NCI-H128 (cell line): Measurements from ENCODE around the gene SERPINB4.
"Not testable (repeated sequence)": the region's sequence is repeated elsewhere in the genome, so short reads cannot be mapped to it uniquely, and the experiment has no call there.

Source experiments
- DNase-seq: peaks from one replicate; lab custom pipeline; 2025; ENCODE audit not compliant: unreplicated experiment; lab: John Stamatoyannopoulos, UW

The SERPINB4 gene

GRCh38 chr18:63644142-63644541 lies at the start of gene SERPINB4:
TSS of gene SERPINB4 (minus strand) at chr18:63644256. CDS start at chr18:63643577, 679 bp downstream.
- not testable (repeated sequence) for DNase-seq

- DNase-seq, result no peak
Measured at GRCh38 chr18:63689064-63689463, 45.0 kb upstream of the SERPINB4 start.

DNA sequence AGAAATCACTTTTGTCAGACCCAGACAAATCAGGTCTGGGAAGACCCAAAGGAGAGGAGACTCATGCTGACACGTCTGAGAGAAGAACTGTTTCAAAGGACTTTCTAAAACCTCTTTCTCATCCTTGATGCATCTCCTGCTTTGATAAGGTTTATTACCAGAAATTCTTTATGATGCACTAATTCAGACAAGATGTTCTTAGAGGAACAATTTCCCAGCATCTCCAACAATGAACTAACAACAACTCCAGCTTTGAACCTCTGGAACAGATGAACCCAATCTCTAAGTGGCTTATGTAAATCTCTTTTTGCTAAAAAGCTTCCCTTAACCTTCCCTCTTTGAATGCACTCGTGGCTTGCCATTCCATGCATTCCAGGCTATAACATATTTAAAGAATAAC lies 42.8 kb upstream of the SERPINB4 start:
- DNase-seq, result no peak

GRCh38 chr18:63684718-63685117 lies 40.7 kb upstream of the SERPINB4 start:
- DNase-seq, result no peak

- no peak for DNase-seq
Measured at GRCh38 chr18:63683890-63684289, 39.8 kb upstream of the SERPINB4 start.

DNA sequence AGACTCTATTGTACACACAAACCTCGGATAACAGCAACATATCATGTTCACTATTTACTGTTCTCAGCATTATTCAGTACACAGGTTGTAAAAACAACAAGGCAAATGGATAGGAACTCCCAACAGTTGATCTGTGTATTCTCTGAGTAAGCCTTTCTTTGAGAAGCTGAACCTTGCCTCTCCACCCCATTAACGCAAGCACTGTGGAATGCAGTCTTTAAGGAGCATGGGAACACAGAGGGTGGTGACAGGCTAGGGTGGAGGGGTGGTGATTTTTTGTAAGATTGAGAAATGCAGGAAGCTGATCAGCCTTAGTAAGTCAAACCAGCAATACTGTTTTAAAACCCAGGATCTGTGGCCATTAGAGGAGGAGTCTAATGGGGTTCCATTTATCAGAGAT lies 39.1 kb upstream of the SERPINB4 start:
- no peak for DNase-seq

GRCh38 chr18:63681449-63682340 lies 37.6 kb upstream of the SERPINB4 start:
- no peak for DNase-seq

- no peak for DNase-seq
Measured at GRCh38 chr18:63679820-63680606, 36.0 kb upstream of the SERPINB4 start.

GRCh38 chr18:63677500-63678225 lies 33.6 kb upstream of the SERPINB4 start:
- DNase-seq, result no peak

- no peak for DNase-seq
Measured at GRCh38 chr18:63676526-63677323, 32.7 kb upstream of the SERPINB4 start.

DNA sequence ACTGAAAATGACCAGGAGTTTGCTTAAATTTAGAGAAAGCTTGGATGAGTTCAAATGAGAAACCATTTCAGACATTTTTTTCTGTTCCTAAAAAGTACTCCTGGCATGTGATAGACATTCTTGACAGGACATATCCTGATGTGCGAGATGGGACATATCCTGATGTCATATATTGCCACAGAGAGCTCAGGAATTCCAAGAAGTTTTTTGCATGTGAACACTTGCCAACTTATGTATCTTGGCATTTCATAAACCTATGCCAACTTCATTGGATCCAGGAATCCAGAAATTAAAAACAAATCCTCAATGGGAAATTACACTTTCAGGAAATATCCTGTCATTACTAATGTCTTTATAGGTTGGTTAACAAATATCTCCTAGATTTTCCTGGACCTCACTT lies 20.5 kb upstream of the SERPINB4 start:
- no peak for DNase-seq

- not testable (repeated sequence) for DNase-seq
Measured at GRCh38 chr18:63661750-63662149, 17.7 kb upstream of the SERPINB4 start, which contains the start of gene SERPINB3. TSS of gene SERPINB3 (minus strand) at chr18:63661893. CDS start at chr18:63661216, 677 bp downstream.

DNA sequence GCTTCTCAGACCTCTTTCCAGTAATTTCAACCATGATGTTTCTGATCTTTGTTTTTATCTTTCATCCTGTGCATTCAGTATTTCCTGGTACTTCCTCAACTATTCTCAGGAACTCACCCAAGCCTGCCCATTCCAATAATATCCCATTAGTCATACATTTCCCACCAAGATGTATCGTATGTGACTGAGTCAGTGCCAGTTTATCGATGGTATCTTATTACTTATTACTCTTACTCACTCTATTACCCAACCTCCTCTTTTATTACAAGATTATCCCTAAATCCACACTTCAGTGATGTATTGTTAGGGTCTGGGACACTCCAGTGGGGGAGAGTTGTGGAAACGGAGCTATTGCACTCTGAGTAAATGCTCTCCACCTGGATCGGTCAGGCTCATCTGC lies 14.9 kb upstream of the SERPINB4 start:
- not testable (repeated sequence) for DNase-seq

DNA sequence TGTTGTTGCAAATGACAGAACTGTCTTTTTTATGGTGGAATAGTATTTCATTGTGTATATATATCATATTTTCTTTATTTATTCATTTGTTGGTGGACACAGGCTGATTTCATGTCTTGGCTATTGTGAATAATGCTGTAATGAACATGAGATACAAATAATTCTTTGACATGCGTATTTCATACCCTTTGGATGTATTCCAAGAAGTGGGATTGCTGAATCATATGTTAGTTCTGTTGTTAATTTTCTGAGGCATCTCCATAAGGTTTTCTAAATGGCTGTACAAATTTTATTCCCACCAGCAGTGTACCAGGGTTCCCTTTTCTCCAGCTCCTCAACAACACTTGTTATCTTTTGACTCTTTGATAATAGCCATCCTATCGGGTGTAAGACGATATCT lies 6.2 kb upstream of the SERPINB4 start:
- not testable (repeated sequence) for DNase-seq

- no peak for DNase-seq
Measured at GRCh38 chr18:63648241-63648640, 4.2 kb upstream of the SERPINB4 start.

GRCh38 chr18:63646936-63647335 lies 2.9 kb upstream of the SERPINB4 start:
- no peak for DNase-seq

DNA sequence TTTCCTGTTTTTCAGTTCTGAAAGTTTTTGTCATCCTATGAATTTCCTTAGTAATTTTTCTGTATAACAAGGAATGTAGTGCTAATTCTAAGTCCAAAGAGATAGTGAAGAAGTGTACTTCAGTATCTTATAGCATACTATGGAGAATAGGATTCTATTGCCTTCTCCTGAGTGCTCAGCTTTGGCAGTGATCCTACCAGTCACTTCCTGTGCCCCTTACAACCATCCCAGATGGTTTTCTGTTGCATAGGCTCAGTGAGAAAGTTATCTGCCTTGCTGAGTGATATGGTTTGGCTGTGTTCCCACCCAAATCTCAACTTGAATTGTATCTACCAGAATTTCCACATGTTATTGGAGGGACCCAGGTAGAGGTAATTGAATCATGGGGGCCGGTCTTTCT lies 638 bp upstream of the SERPINB4 start:
- not testable (repeated sequence) for DNase-seq

GRCh38 chr18:63642668-63643356 lies 1.2 kb downstream of the SERPINB4 start:
- not testable (repeated sequence) for DNase-seq

GRCh38 chr18:63641157-63641680 lies 2.8 kb downstream of the SERPINB4 start:
- not testable (repeated sequence) for DNase-seq
